ENCODE measurements around the gene GPBAR1. TPM values are rescaled to one million over a fixed set of nuclear protein-coding genes. Genes with fewer than 3 reads are reported as not detected.

The GPBAR1 gene
- 0.13 TPM in 1 of 2 replicates, not detected in the other for total RNA-seq

GRCh38 chr2:218260742-218261422, at the start of gene GPBAR1:
TSS of gene GPBAR1 (plus strand) at chr2:218261015. CDS start at chr2:218262725, 1,710 bp downstream.
- no peak for DNase-seq (ENCODE audit: low read depth in 2 of 2)

DNA sequence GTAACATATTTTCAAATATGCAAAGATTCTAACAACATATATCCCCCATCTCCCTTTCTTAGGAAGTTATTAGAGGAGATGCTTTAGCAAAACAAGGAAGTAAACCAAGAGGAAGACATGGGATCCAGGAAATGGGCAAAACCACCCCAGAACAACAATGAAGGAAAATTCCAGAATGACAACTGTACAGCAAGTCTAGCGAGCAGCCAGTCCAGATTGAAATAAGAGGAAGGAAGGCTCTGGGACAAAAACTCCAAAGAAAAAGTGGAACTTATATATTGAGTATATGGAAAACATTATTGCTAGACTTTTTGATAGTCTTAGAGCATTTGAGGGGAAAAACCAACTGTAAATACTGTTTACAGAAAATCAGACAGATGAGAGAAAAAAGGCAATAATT, 46.7 kb upstream of the GPBAR1 start:
- no peak for DNase-seq (ENCODE audit: low read depth in 2 of 2)

- DNase-seq (ENCODE audit: low read depth in 2 of 2) = no peak
Measured at GRCh38 chr2:218216336-218216673, 44.5 kb upstream of the GPBAR1 start.

- peak; percentile 88 to 96 for DNase-seq (ENCODE audit: low read depth in 2 of 2)
Measured at GRCh38 chr2:218216674-218217359, 44.0 kb upstream of the GPBAR1 start, which contains the start of gene ARPC2. TSS of gene ARPC2 (plus strand) at chr2:218217189. CDS start at chr2:218217471, 282 bp downstream.

DNA sequence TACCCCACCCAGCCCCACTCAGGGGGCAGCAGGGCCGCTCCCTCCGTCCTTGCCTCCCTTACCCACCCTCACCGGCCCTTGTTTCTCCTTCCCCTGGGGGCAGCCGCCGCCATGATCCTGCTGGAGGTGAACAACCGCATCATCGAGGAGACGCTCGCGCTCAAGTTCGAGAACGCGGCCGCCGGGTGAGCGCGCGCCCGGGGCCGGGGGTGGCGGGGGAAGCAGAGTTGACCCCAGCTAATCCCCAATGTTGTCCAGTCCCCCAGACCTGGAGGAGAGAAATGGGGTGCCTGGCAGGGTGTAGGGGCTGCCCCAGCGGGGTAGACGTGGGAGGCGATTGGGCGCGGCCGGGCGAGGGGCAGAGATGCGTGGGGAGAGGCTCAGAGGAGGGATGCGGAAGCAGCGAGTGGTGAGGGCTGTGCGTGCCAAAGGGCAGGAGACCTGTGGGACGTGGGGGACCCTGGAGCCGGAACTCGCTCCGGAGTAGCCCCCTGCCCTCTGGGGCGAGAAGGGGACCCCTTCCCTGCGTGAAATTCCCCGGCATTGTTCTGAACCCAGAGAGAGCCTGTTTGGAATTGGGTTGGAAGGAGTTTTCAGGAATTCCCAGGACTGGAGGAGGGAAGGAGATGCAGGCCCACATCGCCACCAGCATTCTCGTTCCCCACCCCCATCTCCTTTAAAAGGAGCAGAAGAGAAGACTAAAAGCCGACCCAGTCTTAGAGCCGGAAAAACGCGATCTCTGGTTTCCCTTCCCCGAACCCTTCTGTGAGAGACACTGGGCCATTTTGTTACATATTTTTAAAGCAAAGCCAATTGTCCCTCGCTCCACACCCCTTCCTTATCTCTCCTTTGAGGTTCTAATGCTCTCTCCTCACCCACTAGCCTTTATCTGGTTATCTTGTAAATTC, 43.2 kb upstream of the GPBAR1 start:
- DNase-seq (ENCODE audit: low read depth in 2 of 2) = peak in 1 of 2 donors; percentile 36

GRCh38 chr2:218218268-218219185, 42.3 kb upstream of the GPBAR1 start:
- DNase-seq (ENCODE audit: low read depth in 2 of 2) = no peak

GRCh38 chr2:218219934-218220333, 40.9 kb upstream of the GPBAR1 start:
- DNase-seq (ENCODE audit: low read depth in 2 of 2) = no peak

- no peak for DNase-seq (ENCODE audit: low read depth in 2 of 2)
Measured at GRCh38 chr2:218221000-218221399, 39.8 kb upstream of the GPBAR1 start.

DNA sequence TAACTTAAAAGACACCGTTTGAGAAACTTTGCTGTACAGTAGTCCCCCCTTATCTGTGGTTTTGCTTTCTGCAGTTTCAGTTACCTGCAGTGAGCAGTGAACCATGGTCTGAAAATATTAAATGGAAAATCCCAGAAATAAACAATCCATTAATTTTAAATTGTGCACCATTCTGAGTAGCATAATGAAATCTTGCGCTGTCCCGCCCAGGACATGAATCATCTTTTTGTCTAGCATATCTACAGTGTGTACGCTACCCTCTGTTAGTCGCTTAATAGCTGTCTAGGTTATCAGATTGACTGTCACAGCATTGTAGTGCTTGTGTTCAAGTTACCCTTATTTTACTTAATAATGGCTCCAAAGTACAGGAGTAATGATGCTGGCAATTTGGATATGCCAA, 37.8 kb upstream of the GPBAR1 start:
- peak in 1 of 2 donors; percentile 70 for DNase-seq (ENCODE audit: low read depth in 2 of 2)

DNA sequence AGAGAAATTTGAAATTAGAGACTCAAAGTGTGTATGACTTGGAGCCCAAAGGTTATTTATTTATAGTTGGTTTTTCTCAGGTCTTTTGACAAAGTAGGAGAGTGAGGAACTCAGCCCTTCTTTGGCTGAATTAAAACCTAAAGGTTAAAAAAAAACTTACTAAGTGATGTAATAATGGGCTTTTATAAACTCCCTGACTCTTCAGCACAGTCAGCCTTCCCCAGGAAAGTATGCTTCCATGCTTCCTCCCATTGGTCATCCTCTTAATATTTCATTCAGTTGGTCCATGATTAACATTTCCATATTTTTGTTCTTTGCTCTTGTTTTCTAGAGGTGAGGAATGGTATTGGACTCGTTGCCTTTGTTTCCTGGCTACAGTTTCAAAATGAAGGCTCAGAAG, 36.6 kb upstream of the GPBAR1 start:
- DNase-seq (ENCODE audit: low read depth in 2 of 2) = no peak

DNA sequence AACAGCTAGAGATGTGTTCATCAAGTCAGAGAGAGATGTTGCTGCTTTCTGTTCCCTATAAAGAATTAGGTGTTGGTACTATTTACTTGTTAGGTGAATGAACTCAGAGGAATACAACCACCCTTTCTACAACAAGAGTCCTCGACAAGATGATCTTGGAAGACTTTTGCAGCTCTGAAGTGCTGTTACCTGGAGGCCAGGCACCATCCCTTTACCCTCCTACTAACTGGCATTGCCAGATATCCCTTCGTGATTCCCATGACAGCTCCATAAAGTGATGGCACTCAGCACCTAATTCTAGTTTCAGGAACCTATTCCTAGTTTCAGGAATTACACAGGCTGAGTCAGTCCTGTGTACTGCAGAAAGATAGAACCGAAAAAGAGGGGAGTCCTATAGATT, 33.9 kb upstream of the GPBAR1 start:
- DNase-seq (ENCODE audit: low read depth in 2 of 2) = no peak

DNA sequence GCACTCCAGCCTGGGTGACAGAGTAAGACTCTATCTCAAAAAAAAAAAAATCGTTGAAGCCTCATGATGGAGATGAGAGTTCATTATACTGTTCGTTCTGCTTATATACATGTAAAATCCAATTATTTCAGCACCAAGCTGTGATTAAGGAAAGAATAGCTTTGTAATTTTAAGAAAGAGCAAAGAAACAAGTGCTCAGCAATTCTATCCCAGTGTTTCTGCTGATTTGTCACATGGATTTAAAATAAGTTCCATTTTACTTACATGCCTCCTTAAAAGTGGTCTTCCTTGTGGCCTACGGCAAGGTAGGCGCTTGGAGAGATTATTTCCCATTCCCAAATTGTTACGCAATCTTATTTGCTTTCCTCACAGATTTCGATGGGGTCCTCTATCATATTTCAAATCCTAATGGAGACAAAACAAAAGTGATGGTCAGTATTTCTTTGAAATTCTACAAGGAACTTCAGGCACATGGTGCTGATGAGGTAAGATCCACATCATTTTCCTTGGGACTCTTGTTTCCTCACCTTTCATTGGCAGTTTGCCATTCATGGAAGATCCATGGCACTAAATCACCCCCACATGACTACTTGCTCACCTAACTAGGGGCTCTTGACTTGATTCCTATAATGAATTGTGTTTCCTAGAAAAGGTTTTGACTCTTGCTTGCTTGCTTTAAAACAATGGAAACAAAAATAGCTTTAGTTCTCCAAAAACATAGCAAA, 32.3 kb upstream of the GPBAR1 start:
- peak in 1 of 2 donors; percentile 17 for DNase-seq (ENCODE audit: low read depth in 2 of 2)

GRCh38 chr2:218229239-218229638, 31.6 kb upstream of the GPBAR1 start:
- peak; percentile 40 to 78 for DNase-seq (ENCODE audit: low read depth in 2 of 2)

- DNase-seq (ENCODE audit: low read depth in 2 of 2) = no peak
Measured at GRCh38 chr2:218229851-218230250, 31.0 kb upstream of the GPBAR1 start.

- DNase-seq (ENCODE audit: low read depth in 2 of 2) = no peak
Measured at GRCh38 chr2:218230882-218231281, 29.9 kb upstream of the GPBAR1 start.

DNA sequence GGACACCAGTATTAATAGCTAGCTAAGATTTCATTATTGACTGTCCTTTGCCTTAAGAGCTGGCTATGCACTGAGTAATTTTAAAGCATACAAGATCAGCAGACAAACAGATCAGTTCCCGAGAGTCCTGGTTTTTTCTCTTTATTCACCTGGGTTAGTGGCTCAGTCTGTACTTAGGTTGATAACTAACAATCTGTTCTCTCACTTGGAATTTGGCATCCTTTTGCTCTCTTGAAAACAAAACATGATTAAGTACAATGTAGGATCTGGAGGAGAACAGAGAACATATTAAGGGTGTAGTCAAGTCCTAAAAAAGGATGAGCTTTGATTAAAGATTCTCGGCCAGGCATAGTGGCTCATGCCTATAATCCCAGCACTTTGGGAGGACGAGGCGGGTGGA, 27.3 kb upstream of the GPBAR1 start:
- no peak for DNase-seq (ENCODE audit: low read depth in 2 of 2)

DNA sequence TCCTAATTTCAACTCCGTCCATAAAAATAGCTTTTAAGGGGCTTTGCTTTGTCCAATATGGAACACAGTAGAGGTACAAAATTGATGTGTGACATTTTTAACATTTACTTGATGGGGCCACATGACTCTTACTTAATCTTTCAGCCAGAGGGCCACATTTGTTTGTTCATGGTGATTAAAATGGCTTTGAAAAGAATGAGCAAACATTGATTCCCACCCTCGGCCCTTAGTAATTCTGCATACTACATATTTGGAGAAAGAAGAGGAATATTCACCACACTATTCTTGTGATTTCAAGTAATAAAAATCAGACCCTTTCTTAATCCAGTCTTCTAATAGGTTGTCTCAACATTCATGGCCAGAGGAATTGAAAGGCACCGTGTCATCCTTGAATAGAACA, 26.3 kb upstream of the GPBAR1 start:
- DNase-seq (ENCODE audit: low read depth in 2 of 2) = no peak

GRCh38 chr2:218235017-218235416, 25.8 kb upstream of the GPBAR1 start:
- DNase-seq (ENCODE audit: low read depth in 2 of 2) = no peak

GRCh38 chr2:218236829-218237228, 24.0 kb upstream of the GPBAR1 start:
- no peak for DNase-seq (ENCODE audit: low read depth in 2 of 2)

DNA sequence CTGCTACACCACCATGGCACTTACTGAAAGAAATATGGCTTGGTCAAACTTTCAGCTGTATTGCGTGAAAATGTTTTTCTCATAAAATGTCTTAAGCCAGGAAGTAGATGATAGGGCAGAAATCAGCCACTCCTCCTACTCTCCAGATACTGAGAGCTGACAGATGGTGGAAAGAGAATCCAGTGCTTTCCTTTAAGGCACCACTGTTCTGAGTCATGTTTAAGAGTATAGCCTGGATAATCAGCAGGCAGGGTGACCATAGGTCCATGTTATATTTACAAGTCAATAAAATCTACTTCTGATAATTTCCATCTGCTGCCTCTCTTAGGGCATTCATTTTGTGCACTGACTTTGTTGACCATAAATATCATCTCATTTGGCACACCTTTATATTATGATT, 21.9 kb upstream of the GPBAR1 start:
- DNase-seq (ENCODE audit: low read depth in 2 of 2) = no peak

Data from dermis microvascular lymphatic vessel endothelial cell (primary cell).